Endothelial cell of umbilical vein (primary cell): Measurements from ENCODE around the gene LAP3. TPM values are rescaled to one million over a fixed set of nuclear protein-coding genes. Genes with fewer than 3 reads are reported as not detected.

ENCODE experiments used
- BruUV-seq: library from RNA; stranded (reverse); fragments of 400-500 nt; replicated peaks from 2 replicates; lab custom pipeline; 2021; lab: Mats Ljungman, UMichigan
- CTCF ChIA-PET: fragments of 300-600, 350-600 bp; sonication (Branson Sonifier 250); formaldehyde crosslinking; loops from one replicate; lab custom pipeline; 2021; ENCODE audit warnings: antibody characterized with exemption, inconsistent platforms; lab: Charles Lee
- POLR2A ChIA-PET: fragments of 300-600, 350-600 bp; sonication (Branson Sonifier 250); formaldehyde crosslinking; loops from one replicate; lab custom pipeline; 2021; ENCODE audit warnings: antibody characterized with exemption, inconsistent platforms; lab: Charles Lee
- DNase-seq: peaks from one replicate; pipeline ENCODE4 v3.0.0-alpha.2; 2011; ENCODE audit warnings: low read depth, low spot score
- FAIRE-seq: peaks from 2 replicates; lab custom pipeline; 2011; peaks lifted over from hg19 to GRCh38; lab: Jason Lieb, UNC
- H2AFZ ChIP-seq: 2 replicates; pipeline ENCODE4 v1.6.0; 2012; ENCODE audit warnings: low read depth, low read length, control low read depth, inconsistent platforms
- H3K27ac ChIP-seq: 2 replicates; pipeline ENCODE4 v1.5.1; 2011; ENCODE audit warnings: low read depth, mild to moderate bottlenecking, control low read depth, low read length, moderate library complexity; ENCODE audit not compliant: insufficient read depth
- H3K27me3 ChIP-seq, 2 experiments: 2 replicates each; pipeline versions ENCODE4 v1.6.0 to v1.6.1; 2011; ENCODE audit warnings: low read length in 2 of 2, mixed read lengths in 1 of 2; ENCODE audit not compliant: control insufficient read depth in 2 of 2, insufficient read depth in 2 of 2
- H3K36me3 ChIP-seq, 2 experiments: 2 replicates in 1 of 2; 3 replicates in 1 of 2; pipeline ENCODE4 v1.5.1; 2011; ENCODE audit warnings: low read length in 2 of 2, mild to moderate bottlenecking in 1 of 2, moderate library complexity in 1 of 2; ENCODE audit not compliant: control insufficient read depth in 2 of 2, insufficient read depth in 2 of 2; ENCODE audit errors: extremely low read depth in 1 of 2
- H3K4me1 ChIP-seq: 3 replicates; pipeline ENCODE4 v1.5.1; 2011; ENCODE audit warnings: mild to moderate bottlenecking, low read length; ENCODE audit not compliant: control insufficient read depth, insufficient read depth; ENCODE audit errors: extremely low read depth
- H3K4me2 ChIP-seq: 2 replicates; pipeline ENCODE4 v1.6.1; 2011; ENCODE audit warnings: low read length, control low read depth, mixed read lengths; ENCODE audit not compliant: insufficient read depth
- H3K4me3 ChIP-seq, 3 experiments: fragments of 200-600 bp in 1 of 3; sonication (generic), shearing (Covaris generic) in 1 of 3; replicated peaks in 1 of 3; 2 replicates each; pipeline ENCODE4 v1.5.1; 2011 to 2016; ENCODE audit warnings: control low read depth in 3 of 3, low read length in 3 of 3, mild to moderate bottlenecking in 2 of 3, inconsistent platforms in 1 of 3, low read depth in 1 of 3, moderate library complexity in 1 of 3; ENCODE audit not compliant: insufficient read depth in 1 of 3
- H3K79me2 ChIP-seq: 2 replicates; pipeline ENCODE4 v1.6.0; 2012; ENCODE audit warnings: low read length, inconsistent platforms; ENCODE audit not compliant: control insufficient read depth, insufficient read depth
- H3K9ac ChIP-seq: replicated peaks from 2 replicates; pipeline ENCODE3; 2011; ENCODE audit warnings: low read length, control low read depth; ENCODE audit not compliant: insufficient read depth; ENCODE audit errors: extremely low read depth
- H3K9me1 ChIP-seq: replicated peaks from 3 replicates; pipeline ENCODE4 v1.6.0; 2011; ENCODE audit warnings: mild to moderate bottlenecking, low read length; ENCODE audit not compliant: control insufficient read depth, insufficient read depth; ENCODE audit errors: extremely low read depth
- H3K9me3 ChIP-seq: replicated peaks from 2 replicates; pipeline ENCODE4 v1.5.1; 2012; ENCODE audit warnings: low read length, inconsistent platforms; ENCODE audit not compliant: control insufficient read depth, insufficient read depth
- H4K20me1 ChIP-seq: replicated peaks from 2 replicates; pipeline ENCODE3; 2011; ENCODE audit warnings: mild to moderate bottlenecking, low read length; ENCODE audit not compliant: control insufficient read depth, insufficient read depth; ENCODE audit errors: extremely low read depth
- CTCF ChIP-seq, 2 donors: IDR thresholded peaks; 1 replicate in 1 of 2; 2 replicates in 1 of 2; pipeline ENCODE4 v1.5.1; 2011; ENCODE audit warnings: low read length in 2 of 2, mild to moderate bottlenecking in 2 of 2, moderate library complexity in 2 of 2, control low read depth in 1 of 2, inconsistent platforms in 1 of 2, low read depth in 1 of 2; ENCODE audit not compliant: insufficient read depth in 1 of 2; ENCODE audit errors: extremely low read depth in 1 of 2
- EZH2 ChIP-seq: IDR thresholded peaks from 2 replicates; pipeline ENCODE4 v1.6.1; 2012; ENCODE audit warnings: borderline replicate concordance, low read depth, mild to moderate bottlenecking, moderate library complexity, low read length, inconsistent platforms; ENCODE audit not compliant: severe bottlenecking
- FOS ChIP-seq: IDR thresholded peaks from 2 replicates; pipeline ENCODE4 v1.6.1; 2011; ENCODE audit warnings: mild to moderate bottlenecking, low read length, moderate library complexity, borderline replicate concordance; ENCODE audit not compliant: insufficient read depth
- GATA2 ChIP-seq: IDR thresholded peaks from 2 replicates; pipeline ENCODE4 v1.7.0; 2011; ENCODE audit warnings: low read depth, mild to moderate bottlenecking, moderate library complexity, mixed read lengths, low read length; ENCODE audit not compliant: insufficient read length, insufficient read depth
- JUN ChIP-seq: IDR thresholded peaks from 2 replicates; pipeline ENCODE4 v1.6.1; 2011; ENCODE audit warnings: borderline replicate concordance, low read depth; ENCODE audit not compliant: insufficient read length, insufficient read depth
- MYC ChIP-seq: IDR thresholded peaks from one replicate; pipeline ENCODE4 v1.6.1; 2011; ENCODE audit warnings: mild to moderate bottlenecking, low read depth, low read length
- POLR2A ChIP-seq: IDR thresholded peaks from 2 replicates; pipeline ENCODE4 v1.6.1; 2012; ENCODE audit warnings: low read depth, mild to moderate bottlenecking, control low read depth, low read length
- POLR2AphosphoS5 ChIP-seq: IDR thresholded peaks from 2 replicates; pipeline ENCODE4 v1.6.1; 2012; ENCODE audit warnings: low read depth, mild to moderate bottlenecking, control low read depth, low read length, moderate library complexity; ENCODE audit not compliant: insufficient read depth
- dilution Hi-C: fragments of 300-500 bp; cut with MboI; formaldehyde crosslinking; loops from one replicate; pipeline ENCODE4 v1.15.0; 2019; ENCODE audit warnings: low sequenced_read_pairs; ENCODE audit not compliant: extremely low pct_ligation_motif_present
- intact Hi-C: fragments of 100-400 bp; cut with micrococcal nuclease; formaldehyde crosslinking; loops from one replicate; pipeline ENCODE4 v1.10.0; 2022
- polyA plus RNA-seq, 4 experiments: library from polyadenylated mRNA; depleted of rRNA in 3 of 4; stranded (reverse) in 3 of 4; unstranded in 1 of 4; fragments of >200 nt; gene quantifications; 2 replicates each; pipeline versions ENCODE4 v1.2.1 to v1.2.3, GENCODE V29; 2011 to 2012; ENCODE audit warnings: missing spikeins in 1 of 4
- total RNA-seq: library from RNA; stranded (reverse); gene quantifications from 2 replicates; pipeline ENCODE4 v1.2.3, GENCODE V29; 2021
- TF ChIP-seq, protein P1 (sequence below): IDR thresholded peaks from 2 replicates; pipeline ENCODE4 v1.6.1; 2011; ENCODE audit not compliant: insufficient read depth, insufficient read length

The LAP3 gene
- total and polyA plus RNA-seq, 2 donors (not counting 3 experiments of a cell fraction or from before 2014, with no cell fraction given): 82.4 to 94.8 TPM

- BruUV-seq: no TSS peak
- dilution Hi-C loops: no loop called here
Measured at GRCh38 chr4:17642398-17642783, 65.4 kb downstream of the LAP3 start.

More at GRCh38 chr4:17642398-17642783, 65.4 kb downstream of the LAP3 start:
- intact Hi-C loops: no loop called here
- no peaks in the 10 kb centered on the region for H3K4me1 ChIP-seq
- peaks cover 0 to 6% of the 10 kb centered on the region in 2 experiments for H3K36me3 ChIP-seq
- H3K4me3 ChIP-seq: no peak overlapping the region
- no peaks in the 10 kb centered on the region for H4K20me1 ChIP-seq
- FAIRE-seq (no peak), DNase-seq (no peak)
- POLR2A ChIA-PET: no interaction called here
- no peaks in the 10 kb centered on the region for H3K9me3 ChIP-seq
- no peak overlapping the region for H3K27ac ChIP-seq
- no peaks in the 10 kb centered on the region for H3K9me1 ChIP-seq
- H2AFZ ChIP-seq: no peak overlapping the region
- TF ChIP-seq POLR2A (no peak), FOS (no peak), POLR2AphosphoS5 (no peak), EZH2 (no peak), MYC (no peak), GATA2 (no peak), CTCF (IDR thresholded peaks at IDR 0.05; ENCODE audit: extremely low read depth in 1 of 2, insufficient read depth in 1 of 2, low read depth in 1 of 2, low read length in 2 of 2) (no peak), JUN (no peak)
- TF ChIP-seq, protein P1, sequence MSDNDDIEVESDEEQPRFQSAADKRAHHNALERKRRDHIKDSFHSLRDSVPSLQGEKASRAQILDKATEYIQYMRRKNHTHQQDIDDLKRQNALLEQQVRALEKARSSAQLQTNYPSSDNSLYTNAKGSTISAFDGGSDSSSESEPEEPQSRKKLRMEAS: no peak
- H3K9ac ChIP-seq: no peak overlapping the region
- H3K4me2 ChIP-seq: no peak overlapping the region
- H3K79me2 ChIP-seq: no peaks in the 10 kb centered on the region
- CTCF ChIA-PET: no interaction called here
- no peaks in the 10 kb centered on the region for H3K27me3 ChIP-seq
